Epithelial cell of proximal tubule (primary cell): ENCODE results near the gene MRPS30. TPM values are rescaled to one million over a fixed set of nuclear protein-coding genes. Genes with fewer than 3 reads are reported as not detected.
"Not testable (repeated sequence)": the region's sequence is repeated elsewhere in the genome, so short reads cannot be mapped to it uniquely, and the experiment has no call there.

ENCODE experiments used
- DNase-seq: peaks from one replicate; pipeline ENCODE4 v3.0.0-alpha.2; 2011; ENCODE audit warnings: low read depth
- H3K4me3 ChIP-seq: 2 replicates; pipeline ENCODE4 v1.5.1; 2011; ENCODE audit warnings: low read depth, mild to moderate bottlenecking, low read length
- CTCF ChIP-seq: conservative IDR thresholded peaks from 2 replicates; pipeline ENCODE4 v1.5.1; 2012; ENCODE audit warnings: low read depth, mild to moderate bottlenecking, low read length
- total RNA-seq: library from RNA; depleted of rRNA; stranded (reverse); fragments of >200 nt; gene quantifications from 2 replicates; pipeline ENCODE4 v1.2.3, GENCODE V29; 2015

MRPS30 gene
- total RNA-seq, 1 donor from 2014 or later: 70.3 TPM

- H3K4me3 ChIP-seq: no peak overlapping the region
- DNase-seq: no peak
- no peak for TF ChIP-seq CTCF
Measured at GRCh38 chr5:44806608-44807007, 2.1 kb upstream of the MRPS30 start.

GRCh38 chr5:44807269-44807668 lies 1.5 kb upstream of the MRPS30 start:
- TF ChIP-seq CTCF: no peak
- no peak for DNase-seq
- H3K4me3 ChIP-seq: no peak overlapping the region

GRCh38 chr5:44809215-44809955 lies 638 bp downstream of the MRPS30 start:
- DNase-seq: peak; percentile 46
- H3K4me3 ChIP-seq: peak overlapping the region; percentile 92
- no peak for TF ChIP-seq CTCF

GRCh38 chr5:44809956-44810420 lies 1.2 kb downstream of the MRPS30 start:
- H3K4me3 ChIP-seq: peak overlapping the region; percentile 92
- DNase-seq: no peak
- TF ChIP-seq CTCF: no peak

- no peak overlapping the region for H3K4me3 ChIP-seq
- TF ChIP-seq CTCF: no peak
- no peak for DNase-seq
Measured at GRCh38 chr5:44814761-44815160, 6.0 kb downstream of the MRPS30 start.

GRCh38 chr5:44821164-44821563 lies 12.4 kb downstream of the MRPS30 start:
- no peak for DNase-seq
- TF ChIP-seq CTCF: no peak
- no peak overlapping the region for H3K4me3 ChIP-seq

GRCh38 chr5:44824662-44825061 lies 15.9 kb downstream of the MRPS30 start:
- not testable (repeated sequence) for DNase-seq, H3K4me3 ChIP-seq
